Fibroblast of lung (primary cell): ENCODE data around the gene KIAA0319L. TPM values are rescaled to one million over a fixed set of nuclear protein-coding genes. Genes with fewer than 3 reads are reported as not detected.
A peak's percentile ranks its signal among the peaks of the same experiment; 100 is the strongest.

Source experiments
- DNase-seq, 2 donors: peaks; one replicate each; pipeline versions ENCODE4 v3.0.0 to v3.0.0-alpha.2; 2010; ENCODE audit warnings: low read depth in 2 of 2
- H2AFZ ChIP-seq: 2 replicates; pipeline ENCODE4 v1.5.1; 2012; ENCODE audit warnings: low read length, control low read depth, inconsistent platforms
- H3K27ac ChIP-seq: 2 replicates; pipeline ENCODE4 v1.5.1; 2011; ENCODE audit warnings: low read length, control low read depth; ENCODE audit not compliant: insufficient read depth
- H3K27me3 ChIP-seq: 2 replicates; pipeline ENCODE4 v1.5.1; 2011; ENCODE audit warnings: mild to moderate bottlenecking, low read length; ENCODE audit not compliant: control insufficient read depth, insufficient read depth
- H3K36me3 ChIP-seq: 2 replicates; pipeline ENCODE4 v1.5.1; 2011; ENCODE audit warnings: low read length; ENCODE audit not compliant: control insufficient read depth, insufficient read depth
- H3K4me1 ChIP-seq: 2 replicates; pipeline ENCODE4 v1.5.1; 2011; ENCODE audit warnings: low read length; ENCODE audit not compliant: control insufficient read depth, insufficient read depth; ENCODE audit errors: extremely low read depth
- H3K4me2 ChIP-seq: 2 replicates; pipeline ENCODE4 v1.5.1; 2011; ENCODE audit warnings: low read length, control low read depth; ENCODE audit not compliant: insufficient read depth; ENCODE audit errors: extremely low read depth
- H3K4me3 ChIP-seq, 4 experiments: fragments of 200-600 bp in 1 of 4; sonication (generic) in 1 of 4; replicated peaks in 1 of 4; 2 replicates each; pipeline ENCODE4 v1.5.1; 2011 to 2016; ENCODE audit warnings: low read length in 4 of 4, low read depth in 3 of 4, mild to moderate bottlenecking in 3 of 4, control low read depth in 2 of 4, inconsistent platforms in 1 of 4, mixed read lengths in 1 of 4; ENCODE audit not compliant: insufficient read depth in 1 of 4; ENCODE audit errors: control extremely low read depth in 1 of 4
- H3K79me2 ChIP-seq: 2 replicates; pipeline ENCODE4 v1.5.1; 2012; ENCODE audit warnings: mild to moderate bottlenecking, low read length, inconsistent platforms; ENCODE audit not compliant: control insufficient read depth, insufficient read depth
- H3K9ac ChIP-seq: 2 replicates; pipeline ENCODE4 v1.5.1; 2011; ENCODE audit warnings: mild to moderate bottlenecking, low read length, control low read depth; ENCODE audit not compliant: insufficient read depth
- H3K9me3 ChIP-seq: 2 replicates; pipeline ENCODE4 v1.5.1; 2012; ENCODE audit warnings: low read depth, low read length; ENCODE audit not compliant: control insufficient read depth, insufficient read depth
- H4K20me1 ChIP-seq: 2 replicates; pipeline ENCODE4 v1.5.1; 2011; ENCODE audit warnings: low read length; ENCODE audit not compliant: control insufficient read depth, insufficient read depth; ENCODE audit errors: extremely low read depth
- EZH2 ChIP-seq: IDR thresholded peaks from 2 replicates; pipeline ENCODE4 v1.5.1; 2012; ENCODE audit warnings: low read length, control low read depth, mild to moderate bottlenecking; ENCODE audit errors: missing control alignments
- polyA plus RNA-seq, 2 donors: library from polyadenylated mRNA; depleted of rRNA in 1 of 2; stranded (reverse) in 1 of 2; unstranded in 1 of 2; fragments of >200 nt; gene quantifications; 2 replicates each; pipeline ENCODE4 v1.2.1, GENCODE V29; 2011 to 2012; ENCODE audit warnings: missing spikeins in 1 of 2
- total RNA-seq: library from RNA; depleted of rRNA; stranded (reverse); fragments of >200 nt; gene quantifications from 2 replicates; pipeline ENCODE4 v1.2.1, GENCODE V29; 2014
- TF ChIP-seq, protein P1 (sequence below), 2 donors: IDR thresholded peaks in 1 of 2; conservative IDR thresholded peaks in 1 of 2; 1 replicate in 1 of 2; 2 replicates in 1 of 2; pipeline ENCODE4 v1.5.1; 2011 to 2012; ENCODE audit warnings: low read length in 2 of 2, control low read depth in 1 of 2, inconsistent platforms in 1 of 2, low read depth in 1 of 2, mild to moderate bottlenecking in 1 of 2

The KIAA0319L gene
- total and polyA plus RNA-seq, 2 donors (not counting 1 experiment from before 2014, with no cell fraction given): 65.4 to 66.1 TPM

- peak overlapping the region in 2 of 4 experiments; percentile 8 to 97 for H3K4me3 ChIP-seq
Observed at GRCh38 chr1:35555212-35555584, 2.0 kb downstream of the KIAA0319L start.

DNA sequence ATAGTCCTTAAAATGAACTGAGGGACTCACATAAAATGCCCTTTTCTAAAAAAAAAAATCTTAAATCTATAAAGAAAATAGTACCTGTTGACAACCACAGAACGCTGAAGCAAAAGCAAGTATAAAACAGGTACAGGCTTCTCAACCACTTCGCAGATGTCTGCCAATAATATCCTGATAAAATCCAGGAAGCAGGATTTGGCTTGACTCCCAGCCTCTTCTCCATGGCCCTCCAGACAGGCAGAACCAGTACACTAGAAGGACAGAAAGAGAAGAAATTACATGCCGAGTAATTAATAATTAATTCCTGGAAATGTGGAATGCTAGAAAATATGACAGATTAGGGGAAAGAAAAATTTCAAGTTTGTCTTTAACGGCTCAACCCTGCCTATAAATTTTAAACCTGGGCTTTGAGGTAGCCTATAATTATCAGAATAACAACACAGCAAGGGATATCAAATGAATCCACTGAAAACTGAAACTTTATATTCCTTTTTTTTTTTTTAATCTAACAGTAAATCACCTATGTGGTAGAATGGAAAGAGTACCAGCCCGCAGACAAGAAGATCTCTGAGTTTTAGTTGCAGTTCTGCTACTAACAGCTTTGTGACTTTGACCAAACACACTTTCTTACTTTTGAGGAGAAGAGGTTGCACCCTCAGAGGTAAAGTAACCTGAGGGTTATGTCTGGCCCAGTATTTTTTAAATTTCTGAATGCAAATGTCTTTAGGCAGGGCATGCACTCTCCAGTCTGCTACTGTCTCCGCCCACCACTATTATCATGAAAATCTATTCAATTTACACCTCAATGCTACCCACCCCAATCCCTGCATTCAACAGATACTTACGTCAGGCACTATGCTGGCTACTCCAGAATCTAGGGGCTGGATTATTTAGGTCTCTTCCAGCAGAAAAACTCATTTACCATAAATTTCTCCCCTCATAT is 2.7 kb downstream of the KIAA0319L start:
- DNase-seq: no peak
- Histone ChIP-seq H2AFZ (no peak overlapping the region), H3K4me1 (peaks cover 7% of the 10 kb centered on the region), H3K4me2 (peak overlapping the region; percentile 33), H3K9ac (no peak overlapping the region), H3K79me2 (peaks cover 18% of the 10 kb centered on the region), H4K20me1 (no peaks in the 10 kb centered on the region), H3K27ac (no peak overlapping the region), H3K27me3 (no peaks in the 10 kb centered on the region), H3K9me3 (no peaks in the 10 kb centered on the region), H3K36me3 (no peaks in the 10 kb centered on the region), H3K4me3 (no peak overlapping the region)
- TF ChIP-seq EZH2: no peak
- TF ChIP-seq, protein P1, sequence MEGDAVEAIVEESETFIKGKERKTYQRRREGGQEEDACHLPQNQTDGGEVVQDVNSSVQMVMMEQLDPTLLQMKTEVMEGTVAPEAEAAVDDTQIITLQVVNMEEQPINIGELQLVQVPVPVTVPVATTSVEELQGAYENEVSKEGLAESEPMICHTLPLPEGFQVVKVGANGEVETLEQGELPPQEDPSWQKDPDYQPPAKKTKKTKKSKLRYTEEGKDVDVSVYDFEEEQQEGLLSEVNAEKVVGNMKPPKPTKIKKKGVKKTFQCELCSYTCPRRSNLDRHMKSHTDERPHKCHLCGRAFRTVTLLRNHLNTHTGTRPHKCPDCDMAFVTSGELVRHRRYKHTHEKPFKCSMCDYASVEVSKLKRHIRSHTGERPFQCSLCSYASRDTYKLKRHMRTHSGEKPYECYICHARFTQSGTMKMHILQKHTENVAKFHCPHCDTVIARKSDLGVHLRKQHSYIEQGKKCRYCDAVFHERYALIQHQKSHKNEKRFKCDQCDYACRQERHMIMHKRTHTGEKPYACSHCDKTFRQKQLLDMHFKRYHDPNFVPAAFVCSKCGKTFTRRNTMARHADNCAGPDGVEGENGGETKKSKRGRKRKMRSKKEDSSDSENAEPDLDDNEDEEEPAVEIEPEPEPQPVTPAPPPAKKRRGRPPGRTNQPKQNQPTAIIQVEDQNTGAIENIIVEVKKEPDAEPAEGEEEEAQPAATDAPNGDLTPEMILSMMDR (conservative IDR thresholded peaks at IDR 0.05 in 1 of 2, IDR thresholded peaks at IDR 0.05 in 1 of 2; ENCODE audit: low read depth in 1 of 2, low read length in 2 of 2): no peak

More at GRCh38 chr1:35555212-35555584, 2.0 kb downstream of the KIAA0319L start:
- Histone ChIP-seq H3K4me1 (peaks cover 7% of the 10 kb centered on the region), H3K79me2 (peaks cover 18% of the 10 kb centered on the region), H4K20me1 (no peaks in the 10 kb centered on the region), H3K27me3 (no peaks in the 10 kb centered on the region), H2AFZ (no peak overlapping the region), H3K4me2 (peak overlapping the region; percentile 33), H3K9me3 (no peaks in the 10 kb centered on the region), H3K9ac (no peak overlapping the region), H3K36me3 (peaks cover 2% of the 10 kb centered on the region), H3K27ac (no peak overlapping the region)
- TF ChIP-seq, protein P1 (conservative IDR thresholded peaks at IDR 0.05 in 1 of 2, IDR thresholded peaks at IDR 0.05 in 1 of 2; ENCODE audit: low read depth in 1 of 2, low read length in 2 of 2): no peak
- no peak for TF ChIP-seq EZH2
- no peak for DNase-seq

- peaks cover 18% of the 10 kb centered on the region for H3K79me2 ChIP-seq
Observed at GRCh38 chr1:35553851-35554250, 3.4 kb downstream of the KIAA0319L start.

More at GRCh38 chr1:35553851-35554250, 3.4 kb downstream of the KIAA0319L start:
- no peak overlapping the region for H3K4me2 ChIP-seq
- H4K20me1 ChIP-seq: no peaks in the 10 kb centered on the region
- no peaks in the 10 kb centered on the region for H3K36me3 ChIP-seq
- no peak for DNase-seq
- no peak overlapping the region for H2AFZ ChIP-seq
- no peak for TF ChIP-seq EZH2
- TF ChIP-seq, protein P1 (conservative IDR thresholded peaks at IDR 0.05 in 1 of 2, IDR thresholded peaks at IDR 0.05 in 1 of 2; ENCODE audit: low read depth in 1 of 2, low read length in 2 of 2): no peak
- H3K9ac ChIP-seq: no peak overlapping the region
- no peak overlapping the region for H3K4me3 ChIP-seq
- no peaks in the 10 kb centered on the region for H3K9me3 ChIP-seq
- no peaks in the 10 kb centered on the region for H3K27me3 ChIP-seq
- peaks cover 3% of the 10 kb centered on the region for H3K4me1 ChIP-seq
- H3K27ac ChIP-seq: no peak overlapping the region
